ENCODE data around the gene CGREF1.

Gene CGREF1

GRCh38 chr2:27118525-27119329 lies at the start of gene CGREF1:
Gene CGREF1, minus strand, starts transcription at chr2:27119128. Its CDS starts 14,762 bp downstream, at chr2:27104366.
- DNase-seq, result no peak

- no peak for DNase-seq
These were observed 46.2 kb upstream of the CGREF1 start for GRCh38 chr2:27164960-27165763.

GRCh38 chr2:27162151-27163121 lies 43.5 kb upstream of the CGREF1 start:
- DNase-seq, result no peak

- DNase-seq, result no peak
These were observed 41.3 kb upstream of the CGREF1 start for GRCh38 chr2:27160191-27160590.

- no peak for DNase-seq
These were observed 40.3 kb upstream of the CGREF1 start for GRCh38 chr2:27159271-27159670.

- no peak for DNase-seq
These were observed 39.5 kb upstream of the CGREF1 start for GRCh38 chr2:27158468-27158867.

- DNase-seq, result no peak
These were observed 36.2 kb upstream of the CGREF1 start for GRCh38 chr2:27155069-27155520.

- DNase-seq, result no peak
These were observed 35.6 kb upstream of the CGREF1 start for GRCh38 chr2:27154488-27154887.

- DNase-seq, result peak; percentile 28
These were observed 34.0 kb upstream of the CGREF1 start for GRCh38 chr2:27152796-27153464.

GRCh38 chr2:27152102-27152795 lies 33.3 kb upstream of the CGREF1 start:
- DNase-seq, result no peak

GRCh38 chr2:27150639-27151230 lies 31.8 kb upstream of the CGREF1 start:
- DNase-seq, result no peak

- no peak for DNase-seq
These were observed 30.9 kb upstream of the CGREF1 start for GRCh38 chr2:27149570-27150405.

GRCh38 chr2:27148801-27149439 lies 30.0 kb upstream of the CGREF1 start, which contains the start of gene TCF23:
Gene TCF23, plus strand, starts transcription at chr2:27149004. Its CDS starts 130 bp downstream, at chr2:27149134.
- no peak for DNase-seq

- DNase-seq, result no peak
These were observed 29.0 kb upstream of the CGREF1 start for GRCh38 chr2:27147935-27148334.

- DNase-seq, result no peak
These were observed 26.8 kb upstream of the CGREF1 start for GRCh38 chr2:27145682-27146081.

- no peak for DNase-seq
These were observed 24.4 kb upstream of the CGREF1 start for GRCh38 chr2:27143285-27143684.

- no peak for DNase-seq
These were observed 20.4 kb upstream of the CGREF1 start, which contains the start of gene PRR30 for GRCh38 chr2:27139310-27139709. Gene PRR30, minus strand, starts transcription at chr2:27139410. Its CDS starts 1,081 bp downstream, at chr2:27138329.

- no peak for DNase-seq
These were observed 19.2 kb upstream of the CGREF1 start for GRCh38 chr2:27138111-27138510.

- no peak for DNase-seq
These were observed 18.5 kb upstream of the CGREF1 start for GRCh38 chr2:27137322-27137935.
